Activated CD4-positive, CD25-positive, alpha-beta regulatory T cell (primary cell): ENCODE results near the gene RC3H2.
A peak's percentile ranks its signal among the peaks of the same experiment; 100 is the strongest.
"Not testable (repeated sequence)": the region's sequence is repeated elsewhere in the genome, so short reads cannot be mapped to it uniquely, and the experiment has no call there.

Experiments used
- DNase-seq, 4 experiments: peaks; one replicate each; lab custom pipeline; 2025; lab: John Stamatoyannopoulos, UW

Gene RC3H2

DNA sequence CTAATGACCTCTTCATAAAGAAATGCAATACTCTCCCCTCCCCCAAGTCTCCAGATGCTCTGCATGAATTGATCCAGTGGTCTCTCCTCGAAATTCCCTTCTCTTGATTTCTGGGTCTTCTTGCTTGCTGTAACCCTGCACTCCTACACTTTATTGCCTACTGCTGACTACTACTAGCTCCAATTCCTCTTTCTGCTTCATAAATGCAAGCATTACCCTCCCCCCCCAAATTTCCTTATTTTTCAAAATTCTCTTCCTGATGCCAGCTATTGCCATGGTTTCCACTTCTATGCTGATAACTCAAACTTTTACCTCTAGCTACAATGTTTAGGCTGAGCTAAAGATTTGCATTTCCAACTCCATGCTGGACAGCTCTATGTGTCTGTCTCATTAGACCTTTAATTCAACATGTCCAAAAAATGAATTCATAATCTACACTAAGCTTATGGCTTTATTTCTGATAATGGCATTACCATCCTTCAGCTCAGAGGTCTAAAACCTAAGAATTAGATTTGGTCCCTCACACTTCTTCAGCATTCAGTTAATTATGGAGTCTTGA lies 24.7 kb upstream of the RC3H2 start:
- DNase-seq = no peak

DNA sequence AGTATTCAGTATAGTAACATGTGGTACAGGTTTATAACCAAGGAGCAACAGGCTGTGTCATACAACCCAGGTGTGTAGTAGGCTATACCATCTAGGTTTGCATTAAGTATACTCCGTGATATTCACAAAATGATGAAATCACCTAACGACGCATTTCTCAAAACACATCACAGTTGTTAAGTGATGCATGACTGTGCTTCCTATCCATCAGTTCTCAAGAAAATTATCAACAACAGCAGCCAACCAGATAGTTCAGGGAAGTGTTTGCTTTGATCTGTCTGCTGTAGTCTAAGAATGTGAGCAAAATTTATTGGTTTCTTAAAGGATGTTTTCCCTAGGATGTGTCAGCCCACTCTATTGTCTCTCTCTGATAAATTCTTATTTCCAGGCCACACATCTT lies 18.8 kb upstream of the RC3H2 start:
- no peak for DNase-seq

DNA sequence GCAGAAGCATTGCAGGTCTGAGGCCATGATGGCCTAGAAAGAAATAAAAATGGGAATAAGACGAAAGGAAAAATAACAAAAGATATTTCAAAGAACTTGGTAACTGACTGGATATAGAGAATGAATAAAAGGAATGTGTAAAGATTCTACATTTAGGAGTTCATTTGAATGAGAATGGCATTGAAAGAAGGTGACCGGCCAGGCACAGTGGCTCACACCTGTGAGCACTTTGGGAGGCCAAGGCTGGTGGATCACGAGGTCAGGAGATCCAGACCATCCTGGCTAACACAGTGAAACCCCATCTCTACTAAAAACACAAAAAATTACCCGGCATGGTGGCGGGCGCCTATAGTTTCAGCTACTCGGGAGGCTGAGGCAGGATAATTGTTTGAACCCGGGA lies 17.6 kb upstream of the RC3H2 start:
- DNase-seq = no peak

DNA sequence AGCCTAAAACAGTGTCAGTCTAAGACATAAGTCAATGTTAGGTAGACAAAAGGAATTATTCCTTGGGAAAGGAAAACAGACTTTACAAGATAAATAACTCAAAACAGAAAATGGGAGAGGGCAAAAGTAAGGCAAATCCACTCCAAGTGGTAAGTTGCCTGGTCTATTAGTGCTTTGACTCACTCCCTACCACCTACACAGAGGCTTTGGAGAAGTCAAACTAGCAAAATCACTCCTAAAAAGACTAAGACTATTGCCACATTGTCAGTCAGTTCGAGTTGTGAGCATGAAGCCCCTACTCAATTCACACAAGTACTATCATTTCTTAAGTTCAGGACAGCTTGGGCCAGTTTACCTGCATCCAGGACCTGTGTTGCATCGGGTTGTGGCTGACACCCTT lies 13.2 kb upstream of the RC3H2 start:
- DNase-seq = no peak

DNA sequence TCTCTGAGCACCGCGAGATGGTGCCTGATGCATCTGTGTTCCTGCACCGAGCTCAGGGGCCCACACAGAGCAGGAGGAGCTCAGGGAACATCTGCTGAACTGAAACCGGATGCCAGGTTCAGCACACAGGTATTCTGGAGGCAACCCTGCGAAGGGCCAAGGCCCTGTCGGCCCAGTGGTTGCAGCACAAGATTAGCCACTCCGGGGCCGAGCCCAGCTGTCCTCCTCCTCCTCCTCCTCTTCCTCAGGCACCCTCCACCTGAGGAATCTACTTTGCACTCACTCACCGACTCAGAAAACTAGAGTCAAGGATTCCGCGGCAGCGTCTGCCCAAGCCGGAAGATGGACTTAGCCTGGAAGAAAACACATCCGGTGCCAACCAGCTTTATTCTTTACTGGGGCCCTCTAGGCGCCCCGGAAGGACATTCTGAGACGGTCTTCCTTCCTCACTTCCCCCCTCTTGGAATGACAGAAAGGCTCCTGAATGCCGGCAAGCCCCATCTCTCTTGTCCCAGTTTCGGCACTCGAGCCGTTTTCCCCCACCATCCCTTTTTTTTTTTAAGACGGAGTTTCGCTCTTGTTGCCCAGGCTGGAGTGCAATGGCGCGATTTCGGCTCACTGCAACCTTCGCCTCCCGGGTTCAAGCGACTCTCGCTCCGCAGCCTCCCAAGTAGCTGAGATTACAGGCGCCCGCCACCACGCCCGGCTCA lies 8.0 kb upstream of the RC3H2 start, which contains the start of gene ZBTB6:
Gene ZBTB6, minus strand, starts transcription at position 360 of the 710 bp plus-strand sequence. CDS start 1,251 bp downstream, outside the sequence.
- DNase-seq = peak in 3 of 4 experiments; percentile 25 to 51 (median 47)

DNA sequence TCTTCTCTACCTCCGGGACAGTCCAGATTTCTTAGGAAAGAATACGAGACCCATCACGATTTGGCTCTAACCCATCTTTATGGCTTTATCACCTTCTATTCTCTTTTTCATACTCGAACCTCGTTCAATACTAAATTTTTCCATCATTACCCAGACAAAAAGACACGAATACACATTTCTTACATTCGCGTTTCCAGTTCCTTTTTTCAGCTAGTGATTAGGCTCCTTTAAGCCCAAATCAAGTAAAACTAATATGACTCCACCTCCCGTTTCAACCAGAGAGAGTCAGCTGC lies 7.5 kb upstream of the RC3H2 start:
- DNase-seq = no peak

DNA sequence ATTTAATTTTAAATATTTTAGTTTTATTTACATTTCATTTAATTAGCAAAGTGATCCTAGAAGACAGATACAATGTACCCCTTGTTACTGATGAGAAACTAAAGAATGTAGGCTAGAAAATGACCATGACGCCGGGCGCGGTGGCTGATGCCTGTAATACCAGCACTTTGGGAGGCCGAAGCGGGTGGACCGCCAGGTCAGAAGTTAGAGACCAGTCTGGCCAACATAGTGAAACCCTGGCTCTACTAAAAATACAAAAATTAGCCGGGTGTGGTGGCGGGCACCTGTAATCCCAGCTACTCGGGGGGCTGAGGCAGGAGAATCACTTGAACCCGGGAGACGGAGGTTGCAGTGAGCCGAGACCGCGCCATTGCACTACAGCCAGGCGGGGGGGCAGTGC lies 963 bp upstream of the RC3H2 start:
- DNase-seq = not testable (repeated sequence)

DNA sequence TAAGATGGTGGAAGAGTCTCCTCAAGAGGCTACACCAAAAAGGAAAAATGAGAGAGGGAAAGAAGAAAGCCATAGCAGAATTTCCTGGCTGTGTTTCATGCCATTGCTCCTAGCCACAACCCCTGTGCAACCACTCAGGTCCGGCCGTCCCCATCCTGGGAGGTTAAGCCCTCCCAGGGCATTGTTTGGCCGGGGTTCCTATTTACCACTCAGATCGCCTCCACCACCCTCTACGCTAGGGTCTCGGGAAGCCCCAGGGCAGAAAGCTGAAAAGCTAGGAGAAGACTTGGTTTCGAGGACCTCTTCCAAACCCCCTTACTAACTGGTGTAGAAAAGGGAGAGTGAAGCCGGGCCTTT lies 715 bp downstream of the RC3H2 start:
- DNase-seq = no peak

DNA sequence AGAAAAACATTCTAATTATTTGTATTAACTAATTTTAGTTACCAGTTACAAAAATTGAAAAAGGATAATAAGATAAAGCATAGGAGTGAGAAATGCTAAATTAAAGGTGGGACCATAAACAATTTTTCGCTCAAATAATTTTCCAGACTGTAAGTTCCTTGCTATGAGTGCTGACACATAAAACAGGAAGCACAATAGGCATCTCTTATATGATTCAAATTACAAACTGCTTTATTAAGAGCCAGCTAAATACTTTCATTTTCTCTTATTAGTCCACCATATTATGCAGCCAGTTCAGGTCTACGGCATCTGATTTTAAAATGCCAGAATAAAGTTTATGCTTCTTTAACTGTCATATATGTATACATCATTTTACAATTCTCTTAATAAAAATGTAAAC lies 4.4 kb downstream of the RC3H2 start:
- no peak for DNase-seq

DNA sequence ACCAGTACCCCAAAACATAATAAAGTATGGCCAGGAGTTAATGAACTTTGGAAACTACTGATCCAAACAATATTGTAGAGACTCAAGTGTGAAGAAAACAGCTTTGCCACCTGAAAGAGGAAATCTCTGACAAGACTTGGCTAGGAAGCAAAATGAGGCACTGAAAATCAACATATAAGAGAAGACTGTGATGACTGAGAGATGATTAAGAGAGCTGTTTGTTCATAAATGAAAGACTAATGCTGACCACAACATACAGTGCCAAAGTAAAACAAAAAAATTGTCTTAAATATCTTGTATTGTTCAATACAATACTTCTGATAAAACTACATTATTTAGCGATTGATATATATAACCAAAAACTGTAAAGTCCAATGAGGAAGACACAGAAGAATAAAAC lies 7.2 kb downstream of the RC3H2 start:
- DNase-seq = no peak

DNA sequence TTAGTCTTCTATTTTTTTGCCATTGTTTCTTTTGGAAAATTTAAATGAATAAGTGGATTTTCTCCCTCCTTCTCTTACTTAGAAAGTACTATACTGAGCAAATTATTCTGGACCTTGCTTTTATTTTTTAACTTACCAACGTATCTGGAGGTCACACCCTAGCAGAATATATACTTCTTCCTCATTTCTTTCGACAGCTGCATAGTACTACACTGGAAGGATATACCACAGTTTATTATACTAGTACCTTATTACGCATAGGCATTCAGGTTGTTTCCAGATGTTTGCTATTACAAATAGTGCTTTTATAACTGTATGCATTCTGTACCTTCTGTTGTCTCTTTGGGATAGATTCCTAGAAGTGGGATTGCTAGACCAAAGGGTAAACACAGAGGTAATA lies 16.7 kb downstream of the RC3H2 start:
- DNase-seq = no peak

DNA sequence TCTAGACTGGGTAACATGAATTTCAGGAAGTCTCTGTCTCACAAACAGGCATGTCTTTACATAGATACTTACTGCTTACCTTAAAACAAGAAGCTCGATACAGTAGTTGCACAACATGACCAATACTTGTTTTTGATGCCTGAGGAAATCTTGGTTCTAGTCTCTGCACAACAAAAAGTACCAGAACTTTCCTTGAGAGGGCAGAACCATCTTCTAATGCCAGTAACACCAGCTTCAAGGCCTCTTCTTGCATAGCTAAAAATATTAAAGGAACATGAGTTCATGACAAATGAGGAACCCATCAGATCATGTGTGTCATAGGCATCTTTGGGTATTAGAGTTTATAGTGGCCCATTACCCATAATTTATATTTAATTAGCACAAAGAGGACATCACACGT lies 22.0 kb downstream of the RC3H2 start:
- no peak for DNase-seq

DNA sequence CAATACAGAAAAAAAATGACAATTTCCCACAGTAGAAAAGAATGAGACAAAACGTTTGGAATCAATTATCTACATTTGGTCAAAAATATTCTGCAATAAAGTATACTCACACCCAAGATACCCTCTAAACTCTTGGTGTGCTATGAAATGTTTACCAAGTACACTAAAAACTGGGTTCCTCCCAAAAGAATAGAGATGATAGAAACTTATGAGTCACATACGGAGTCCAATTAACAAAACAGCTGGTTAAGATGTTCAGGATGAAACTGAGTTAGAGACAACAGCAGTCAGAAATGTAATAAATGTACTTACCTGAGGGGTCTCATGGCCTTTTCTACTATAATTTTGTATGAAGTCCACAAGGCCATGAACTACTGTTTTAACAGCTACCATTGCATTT lies 25.7 kb downstream of the RC3H2 start:
- DNase-seq = no peak

DNA sequence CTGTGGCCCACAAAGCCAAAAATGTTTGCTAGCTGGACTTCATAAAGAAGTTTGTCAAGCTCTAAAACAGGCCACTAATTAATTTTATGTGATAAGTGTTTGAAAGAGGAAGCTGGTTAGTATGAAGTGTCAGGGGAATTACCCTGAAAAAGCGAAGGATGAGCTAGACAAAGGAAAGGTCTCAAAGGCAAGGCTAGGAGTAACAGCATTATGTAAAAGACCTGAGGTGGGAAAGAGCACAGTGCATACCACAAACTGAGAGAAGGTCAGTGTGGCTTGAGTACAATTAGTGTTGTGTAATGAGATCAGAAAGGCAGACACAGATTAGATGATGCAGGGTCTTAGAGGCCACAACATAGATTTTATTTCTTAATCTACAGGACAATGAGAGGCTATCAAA lies 29.6 kb downstream of the RC3H2 start:
- DNase-seq = no peak

DNA sequence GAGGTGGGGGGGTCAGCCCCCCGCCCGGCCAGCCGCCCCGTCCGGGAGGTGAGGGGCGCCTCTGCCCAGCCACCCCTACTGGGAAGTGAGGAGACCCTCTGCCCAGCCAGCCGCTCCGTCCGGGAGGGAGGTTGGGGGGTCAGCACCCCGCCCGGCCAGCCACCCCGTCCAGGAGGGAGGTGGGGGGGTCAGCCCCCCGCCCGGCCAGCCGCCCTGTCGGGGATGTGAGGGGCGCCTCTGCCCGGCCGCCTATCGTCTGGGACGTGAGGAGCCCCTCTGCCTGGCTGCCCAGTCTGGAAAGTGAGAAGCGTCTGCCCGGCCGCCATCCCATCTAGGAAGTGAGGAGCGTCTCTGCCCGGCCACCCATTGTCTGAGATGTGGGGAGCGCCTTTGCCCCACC lies 37.9 kb downstream of the RC3H2 start:
- not testable (repeated sequence) for DNase-seq

DNA sequence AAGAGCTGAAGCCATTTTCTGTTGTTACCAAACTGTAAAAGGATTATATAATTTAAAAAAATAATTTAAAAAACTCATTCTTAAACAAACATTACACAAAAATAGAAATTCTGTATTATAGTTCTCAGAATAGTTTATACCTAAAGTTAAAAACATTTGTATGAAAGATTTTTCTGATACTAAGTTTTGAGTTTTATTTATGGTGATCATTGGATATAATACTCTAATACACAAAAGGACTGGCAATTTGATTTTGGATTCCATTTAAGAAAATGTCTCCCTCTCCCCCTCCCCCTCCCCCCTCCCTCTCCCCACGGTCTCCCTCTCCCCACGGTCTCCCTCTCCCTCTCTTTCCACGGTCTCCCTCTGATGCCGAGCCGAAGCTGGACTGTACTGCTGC lies 39.1 kb downstream of the RC3H2 start:
- no peak for DNase-seq

DNA sequence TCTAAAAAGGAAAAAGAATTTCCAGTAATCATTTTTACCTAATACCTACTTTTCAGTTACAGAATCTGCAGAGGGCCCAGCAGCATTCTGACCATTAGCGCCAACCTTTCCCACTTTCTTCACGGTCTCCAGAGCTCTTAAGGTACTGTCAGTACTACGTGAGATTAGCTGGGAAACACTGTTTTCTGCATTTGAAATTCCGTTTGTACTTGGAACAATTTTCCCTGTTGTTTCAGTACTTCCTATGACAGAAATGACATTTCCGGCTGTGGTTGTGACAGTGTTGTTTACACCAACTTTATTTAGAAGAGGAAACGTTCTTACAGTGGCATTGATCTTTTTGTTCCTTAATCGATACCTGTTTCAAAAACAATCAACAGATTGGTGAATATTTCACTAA lies 39.9 kb downstream of the RC3H2 start:
- no peak for DNase-seq

DNA sequence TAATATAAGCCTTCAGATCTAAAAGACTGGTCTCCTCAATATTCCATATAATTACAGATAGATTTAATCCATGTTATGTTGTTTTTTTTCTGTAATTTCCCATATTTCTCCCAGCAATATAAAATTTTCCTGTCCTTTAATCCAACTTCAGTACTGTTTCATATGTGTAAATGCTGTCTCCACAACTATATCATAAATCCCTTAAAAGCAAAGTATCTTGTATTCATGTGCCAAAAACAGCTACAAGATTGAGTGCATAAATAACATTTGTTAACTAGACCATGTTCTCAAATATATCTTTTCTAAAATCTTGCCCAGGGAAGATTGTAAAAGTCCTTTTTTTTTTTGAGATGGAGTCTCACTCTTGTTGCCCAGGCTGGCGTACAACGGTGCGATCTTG lies 41.8 kb downstream of the RC3H2 start:
- DNase-seq = no peak

DNA sequence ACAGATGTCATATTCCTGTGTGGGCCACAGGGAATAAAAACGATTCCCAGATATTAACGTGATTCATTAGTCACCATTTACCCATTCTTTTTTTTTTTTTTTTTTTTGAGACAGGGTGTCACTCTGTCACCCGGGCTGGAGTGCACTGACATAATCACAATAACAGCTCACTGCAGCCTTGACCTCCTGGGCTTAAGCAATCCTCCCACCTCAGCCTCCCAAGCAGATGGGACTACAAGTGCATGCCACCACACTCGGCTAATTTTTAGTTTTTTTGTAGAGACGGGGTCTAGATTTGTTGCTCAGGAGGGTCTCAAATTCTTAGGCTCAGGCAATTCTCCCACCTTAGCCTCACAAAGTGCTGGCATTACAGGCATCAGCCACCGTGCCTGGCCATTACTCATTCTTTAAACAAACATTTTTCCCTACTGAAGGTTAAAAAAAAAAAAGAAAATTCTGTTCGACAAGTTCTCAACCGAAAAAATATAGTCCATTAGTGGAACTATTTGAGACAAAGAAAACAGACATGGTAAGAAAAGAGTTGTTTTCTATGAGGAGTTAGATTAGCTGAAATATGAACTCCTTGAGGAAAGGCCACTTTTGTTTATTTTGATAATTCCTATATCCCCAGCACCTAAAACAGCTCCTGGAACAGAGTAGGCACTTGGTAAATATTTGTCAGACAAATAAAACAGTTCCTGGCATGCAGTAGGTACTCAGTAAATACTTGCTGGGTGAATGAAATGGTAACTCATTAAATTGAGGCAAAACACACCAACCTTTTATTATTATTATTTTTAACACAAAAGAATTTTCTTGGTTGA lies 44.6 kb downstream of the RC3H2 start:
- DNase-seq = no peak

DNA sequence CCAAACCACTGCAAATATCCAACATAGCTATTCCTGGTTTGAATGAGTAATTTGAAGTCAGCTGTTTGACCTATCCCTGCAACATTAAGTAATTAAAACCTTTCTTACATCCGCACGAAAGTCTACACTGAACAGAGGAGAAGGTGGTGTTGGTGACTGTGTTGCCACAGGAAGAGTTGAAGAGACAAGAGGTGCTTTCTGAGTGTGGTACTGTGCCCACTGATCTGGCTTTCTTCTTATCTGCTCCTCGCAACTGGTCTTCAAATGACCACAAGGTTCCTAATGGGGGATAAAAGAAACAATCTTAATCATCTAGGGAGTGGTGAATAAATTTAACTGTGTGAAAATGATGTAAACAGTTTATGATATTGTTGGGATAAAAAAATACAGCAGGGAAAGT lies 47.3 kb downstream of the RC3H2 start:
- DNase-seq = no peak

DNA sequence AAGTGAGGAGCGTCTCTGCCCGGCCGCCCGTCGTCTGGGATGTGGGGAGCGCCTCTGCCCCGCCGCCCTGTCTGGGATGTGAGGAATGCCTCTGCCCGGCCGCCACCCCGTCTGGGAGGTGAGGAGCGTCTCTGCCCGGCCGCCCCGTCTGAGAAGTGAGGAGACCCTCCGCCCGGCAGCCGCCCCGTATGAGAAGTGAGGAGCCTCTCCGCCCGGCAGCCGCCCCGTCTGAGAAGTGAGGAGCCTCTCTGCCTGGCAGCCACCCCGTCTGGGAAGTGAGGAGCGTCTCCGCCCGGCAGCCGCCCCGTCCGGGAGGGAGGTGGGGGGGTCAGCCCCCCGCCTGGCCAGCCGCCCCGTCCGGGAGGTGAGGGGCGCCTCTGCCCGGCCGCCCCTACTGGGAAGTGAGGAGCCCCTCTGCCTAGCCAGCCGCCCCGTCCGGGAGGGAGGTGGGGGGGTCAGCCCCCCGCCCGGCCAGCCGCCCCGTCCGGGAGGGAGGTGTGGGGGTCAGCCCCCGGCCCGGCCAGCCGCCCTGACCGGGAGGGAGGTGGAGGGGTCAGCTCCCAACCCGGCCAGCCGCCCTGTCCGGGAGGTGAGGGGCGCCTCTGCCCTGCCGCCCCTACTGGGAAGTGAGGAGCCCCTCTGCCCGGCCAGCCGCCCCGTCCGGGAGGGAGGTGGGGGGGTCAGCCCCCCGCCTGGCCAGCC lies 52.9 kb downstream of the RC3H2 start:
- not testable (repeated sequence) for DNase-seq

DNA sequence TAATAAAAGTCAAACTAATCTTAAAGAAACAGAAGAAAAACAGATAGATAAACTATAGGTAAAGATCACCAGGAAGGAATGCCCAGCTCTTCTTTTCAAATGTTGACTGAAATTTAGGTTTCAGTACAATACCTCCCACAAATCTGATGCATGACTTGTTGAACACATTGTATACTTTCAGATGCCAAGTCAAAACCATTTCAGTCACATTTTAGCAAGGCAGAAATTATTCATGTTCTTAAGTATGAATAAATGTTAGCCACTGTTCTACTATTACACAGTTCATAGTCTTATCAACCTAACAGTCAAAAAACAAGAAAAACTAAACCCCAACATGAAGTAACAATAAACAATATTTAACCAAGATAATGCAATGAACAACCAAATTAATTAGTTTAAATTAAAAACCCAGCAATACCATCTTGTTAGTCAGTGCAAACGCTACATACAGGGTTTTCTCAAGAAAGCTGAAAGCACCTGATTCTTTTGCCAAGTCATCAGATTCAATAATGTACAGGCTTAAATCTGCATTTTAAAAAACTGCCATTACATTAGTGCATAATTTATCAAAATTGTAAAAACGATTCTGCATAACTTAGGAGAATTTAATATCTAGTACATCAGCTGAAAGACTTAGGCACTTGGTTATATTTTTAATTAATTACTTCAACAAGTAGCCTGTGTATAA lies 56.8 kb downstream of the RC3H2 start:
- DNase-seq = no peak
